ENCODE data around the gene ACAD9.
"Not testable (repeated sequence)": the region's sequence is repeated elsewhere in the genome, so short reads cannot be mapped to it uniquely, and the experiment has no call there.

The ACAD9 gene

DNA sequence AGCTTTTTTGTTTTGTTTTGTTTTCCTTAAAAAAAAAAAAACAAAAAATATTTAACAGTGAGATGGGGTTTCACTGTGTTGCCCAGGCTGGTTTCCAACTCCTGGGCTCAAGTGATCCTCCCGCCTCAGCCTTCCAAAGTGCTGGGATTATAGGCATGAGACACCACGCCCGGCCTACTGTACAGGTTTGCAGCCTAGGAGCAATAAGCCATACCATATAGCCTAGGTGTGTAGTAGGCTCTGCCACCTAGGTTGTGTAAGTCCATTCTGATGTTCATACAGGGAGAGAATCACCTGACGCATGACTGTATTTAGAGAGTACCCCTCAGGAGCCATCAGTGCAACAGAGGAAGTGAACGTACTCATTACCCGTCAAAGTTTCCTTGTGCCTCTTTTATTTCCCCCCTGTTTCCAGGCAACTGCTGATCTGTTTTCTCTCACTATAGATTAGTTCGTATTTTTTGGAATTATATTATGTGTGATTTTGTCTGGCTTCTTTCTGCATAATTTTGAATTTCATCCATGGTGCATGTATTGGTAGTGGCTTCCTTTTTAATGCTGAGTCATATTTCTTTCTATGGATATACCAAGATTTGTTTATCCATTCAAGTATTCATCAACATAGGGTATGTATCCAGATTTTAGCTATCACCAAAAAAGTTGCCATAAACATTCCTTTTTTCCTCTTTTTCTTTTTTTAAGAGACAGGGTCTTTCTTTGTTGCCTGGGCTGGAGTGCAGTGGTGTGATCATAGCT lies 9.9 kb downstream of the ACAD9 start:
- no peak for DNase-seq (ENCODE audit: low spot score)

DNA sequence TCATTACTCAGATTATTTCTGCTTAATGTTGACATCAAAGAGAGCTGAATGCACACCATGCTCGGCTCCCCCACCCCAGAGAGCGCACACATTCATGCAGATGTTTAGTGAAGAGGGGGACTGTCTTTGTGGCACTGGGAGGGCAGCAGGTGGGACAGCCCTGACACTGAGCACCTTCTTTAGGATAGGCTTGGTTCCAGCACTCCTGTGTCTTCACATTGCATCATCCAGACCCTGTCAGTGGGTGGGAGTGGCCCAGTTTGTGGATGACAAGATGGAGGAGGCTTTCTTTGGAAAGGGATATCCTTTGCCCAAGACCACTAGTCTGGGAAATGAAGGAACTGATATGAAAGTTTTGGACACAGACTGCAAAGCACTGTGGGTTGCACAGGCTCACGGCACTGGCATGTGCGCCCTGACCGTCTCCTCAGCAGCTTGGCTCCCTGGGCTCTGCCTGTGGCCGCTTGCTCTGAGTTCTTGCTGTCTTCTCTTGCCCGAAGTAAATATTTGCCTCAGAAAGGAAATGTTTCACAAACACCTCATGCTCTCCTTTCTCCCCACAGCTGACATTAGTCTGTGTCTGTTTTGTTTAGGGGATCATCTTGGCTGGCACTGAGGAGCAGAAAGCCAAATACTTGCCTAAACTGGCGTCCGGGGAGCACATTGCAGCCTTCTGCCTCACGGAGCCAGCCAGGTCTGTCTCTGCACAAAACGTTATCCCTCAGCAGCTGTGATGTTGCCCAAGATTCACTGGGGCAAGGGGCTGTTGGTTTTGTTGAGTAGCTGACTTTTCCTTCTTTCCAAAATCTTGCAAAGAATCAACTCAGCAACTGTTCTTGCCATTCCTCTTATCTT lies 16.6 kb downstream of the ACAD9 start:
- DNase-seq (ENCODE audit: low spot score): no peak

DNA sequence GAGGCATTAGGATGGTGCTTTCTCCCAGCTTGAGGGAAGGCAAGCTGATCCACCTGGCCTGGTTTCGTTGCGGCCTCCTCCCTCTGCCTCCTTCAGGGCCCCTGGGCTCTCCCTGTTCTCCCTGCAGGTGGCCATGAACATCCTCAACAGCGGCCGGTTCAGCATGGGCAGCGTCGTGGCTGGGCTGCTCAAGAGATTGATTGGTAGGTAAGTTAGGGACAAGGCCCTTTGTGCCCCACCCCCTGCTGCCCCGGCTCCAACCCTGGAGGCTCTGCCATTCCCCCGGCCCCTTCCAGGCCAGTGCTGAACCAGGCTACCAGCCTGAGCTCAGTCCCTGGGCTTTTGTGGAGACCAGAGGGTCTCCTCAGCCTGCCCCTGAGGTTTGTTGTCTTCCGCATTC lies 23.0 kb downstream of the ACAD9 start:
- no peak for DNase-seq (ENCODE audit: low spot score)

DNA sequence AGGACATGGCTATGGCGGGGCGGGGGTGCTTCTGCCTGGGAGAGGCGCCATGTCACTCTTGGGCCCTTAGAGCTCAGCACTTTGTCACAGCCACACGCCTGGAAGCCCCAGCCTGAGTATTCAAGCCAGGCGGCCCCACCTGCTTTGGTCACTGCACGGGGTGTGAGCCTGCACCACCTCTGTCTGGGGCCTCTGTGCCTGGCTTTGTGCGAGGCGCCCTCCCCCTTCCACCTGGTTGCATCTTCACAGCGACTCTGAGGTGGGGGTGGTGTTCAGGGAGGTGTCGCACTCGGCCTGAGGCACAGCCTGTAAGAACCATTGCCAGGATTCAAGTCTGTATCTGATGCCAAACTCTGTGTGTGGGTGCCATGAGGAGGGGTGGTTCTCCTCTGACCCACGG lies 24.1 kb downstream of the ACAD9 start:
- no peak for DNase-seq (ENCODE audit: low spot score)

DNA sequence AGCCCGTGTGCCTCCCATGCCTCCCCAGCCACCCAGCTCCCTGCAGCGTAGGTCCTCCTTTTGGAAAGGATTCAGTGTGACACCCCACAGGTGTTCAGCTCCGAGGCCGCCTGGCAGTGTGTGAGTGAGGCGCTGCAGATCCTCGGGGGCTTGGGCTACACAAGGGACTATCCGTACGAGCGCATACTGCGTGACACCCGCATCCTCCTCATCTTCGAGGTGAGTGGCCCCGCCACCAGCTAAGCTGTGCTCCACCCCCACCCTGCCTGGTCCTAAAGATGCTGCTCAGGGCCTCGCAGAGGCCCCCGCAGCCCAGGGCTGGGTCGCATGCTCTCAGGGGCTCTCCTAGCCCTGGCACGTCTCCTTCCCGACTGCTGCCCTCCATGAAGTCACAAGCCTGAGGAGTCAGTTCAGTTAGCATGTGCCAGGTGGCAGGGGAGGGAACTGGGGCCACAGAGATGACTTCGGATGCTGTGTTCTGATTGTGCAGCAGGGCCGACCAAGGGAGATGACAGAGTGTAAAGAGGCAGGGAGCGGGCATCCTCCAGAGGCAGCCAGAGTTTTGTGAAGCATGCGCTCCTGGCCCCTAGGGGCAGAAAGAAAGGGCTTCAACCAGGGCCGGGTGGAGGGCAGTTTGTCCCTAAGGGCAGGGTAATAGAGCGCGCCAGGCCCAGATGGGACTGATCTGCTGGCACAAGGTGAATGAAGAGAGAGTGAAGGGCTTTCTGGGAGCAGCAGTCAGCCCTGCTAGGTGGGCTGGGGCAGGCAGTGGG lies 26.8 kb downstream of the ACAD9 start:
- DNase-seq (ENCODE audit: low spot score): no peak

DNA sequence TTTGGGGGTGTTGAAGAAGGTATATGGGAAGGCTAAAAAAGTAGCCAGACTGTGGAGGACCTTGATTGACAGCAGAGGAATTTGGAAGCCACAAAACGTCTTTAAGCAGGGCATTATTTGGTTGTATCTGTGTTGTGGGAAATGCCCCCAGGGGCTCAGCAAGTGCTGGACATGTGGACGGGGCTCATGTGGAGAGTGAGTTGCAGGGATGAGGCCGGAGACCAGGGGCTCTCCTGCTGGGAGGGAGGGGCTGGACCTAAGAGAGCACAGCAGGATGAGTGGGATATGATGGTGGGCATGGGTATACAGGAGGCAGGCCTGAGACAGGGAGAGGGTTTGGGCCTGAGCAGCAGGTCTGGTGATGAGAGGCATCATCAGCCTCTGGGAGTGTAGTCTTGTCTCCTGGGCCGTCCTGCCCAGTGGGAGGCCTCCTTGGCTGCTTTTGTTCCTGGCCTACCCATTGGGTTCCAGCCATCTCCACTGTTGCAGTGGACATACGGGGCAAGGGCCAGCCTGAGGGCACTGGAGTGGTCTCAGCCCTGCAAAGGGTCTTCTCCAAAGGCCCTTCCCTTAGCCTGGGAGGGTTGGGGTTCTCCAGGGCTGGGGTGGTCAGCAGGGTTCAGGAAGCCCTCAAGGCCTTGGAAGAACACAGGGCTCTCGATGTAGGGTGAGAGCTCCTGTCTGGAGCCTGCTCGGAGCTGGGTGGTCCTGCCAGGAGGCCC lies 27.5 kb downstream of the ACAD9 start:
- no peak for DNase-seq (ENCODE audit: low spot score)

DNA sequence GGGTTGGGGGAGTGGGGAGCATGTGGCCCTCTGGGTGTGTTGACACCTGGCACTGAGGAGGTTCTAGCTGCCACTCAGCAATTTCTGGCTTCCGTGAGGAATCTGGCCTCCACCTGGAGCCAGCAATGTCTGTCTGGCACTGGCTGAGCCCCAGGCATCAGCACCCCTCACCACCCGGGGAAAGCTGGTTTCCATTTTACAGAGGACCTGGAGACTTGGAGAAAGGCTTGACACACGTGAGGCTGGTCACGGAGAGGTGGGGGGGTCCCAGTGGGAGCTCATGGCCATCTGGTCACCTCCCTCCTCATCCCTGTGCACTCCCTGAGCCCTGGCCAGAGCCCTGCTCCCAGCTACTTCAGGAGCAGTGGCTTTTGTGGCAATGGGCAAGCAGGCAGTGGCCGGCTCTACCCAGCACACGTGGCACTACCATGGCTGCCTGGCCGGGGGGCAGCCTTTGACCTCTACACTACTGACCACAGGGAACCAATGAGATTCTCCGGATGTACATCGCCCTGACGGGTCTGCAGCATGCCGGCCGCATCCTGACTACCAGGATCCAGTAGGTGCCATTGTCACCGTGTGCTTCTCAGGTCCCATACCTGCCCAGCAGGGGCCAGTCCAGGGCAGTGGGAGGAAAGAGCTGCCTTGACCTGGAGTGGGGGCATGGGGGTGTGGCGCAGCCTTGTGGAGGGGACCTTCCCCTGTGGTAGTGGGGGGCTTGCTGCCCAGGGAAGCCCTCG lies 28.5 kb downstream of the ACAD9 start:
- no peak for DNase-seq (ENCODE audit: low spot score)

DNA sequence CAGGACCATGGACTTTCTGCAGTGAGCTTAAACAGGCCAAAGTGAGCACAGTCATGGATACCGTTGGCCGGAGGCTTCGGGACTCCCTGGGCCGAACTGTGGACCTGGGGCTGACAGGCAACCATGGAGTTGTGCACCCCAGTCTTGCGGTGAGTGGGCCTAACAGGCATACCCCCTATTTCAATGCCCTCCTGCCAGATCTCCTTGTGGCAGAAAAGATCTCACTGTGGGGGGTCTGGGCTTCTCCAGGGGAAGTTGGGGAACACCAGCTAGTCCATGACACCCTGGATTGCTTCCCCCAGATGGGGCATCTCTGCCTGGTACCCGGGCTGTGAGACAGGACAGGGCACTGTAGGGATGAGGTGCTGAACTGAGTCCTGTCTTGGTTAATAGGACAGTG lies 29.5 kb downstream of the ACAD9 start:
- DNase-seq (ENCODE audit: low spot score): no peak

DNA sequence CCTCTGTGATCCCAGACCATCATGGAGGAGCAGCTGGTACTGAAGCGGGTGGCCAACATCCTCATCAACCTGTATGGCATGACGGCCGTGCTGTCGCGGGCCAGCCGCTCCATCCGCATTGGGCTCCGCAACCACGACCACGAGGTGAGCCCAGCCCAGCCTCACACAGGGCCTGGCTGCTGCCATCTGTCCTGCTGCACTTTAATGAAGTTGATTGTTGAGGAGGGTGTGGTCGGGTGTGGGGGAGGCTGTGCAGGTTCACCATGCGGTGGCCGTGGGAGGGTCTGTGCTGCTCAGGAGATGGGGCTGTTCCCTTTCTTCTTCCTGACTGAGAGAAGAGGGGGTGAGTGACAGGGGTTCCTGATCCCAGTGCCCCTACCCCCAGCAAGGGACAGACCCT lies 30.6 kb downstream of the ACAD9 start:
- no peak for DNase-seq (ENCODE audit: low spot score)

DNA sequence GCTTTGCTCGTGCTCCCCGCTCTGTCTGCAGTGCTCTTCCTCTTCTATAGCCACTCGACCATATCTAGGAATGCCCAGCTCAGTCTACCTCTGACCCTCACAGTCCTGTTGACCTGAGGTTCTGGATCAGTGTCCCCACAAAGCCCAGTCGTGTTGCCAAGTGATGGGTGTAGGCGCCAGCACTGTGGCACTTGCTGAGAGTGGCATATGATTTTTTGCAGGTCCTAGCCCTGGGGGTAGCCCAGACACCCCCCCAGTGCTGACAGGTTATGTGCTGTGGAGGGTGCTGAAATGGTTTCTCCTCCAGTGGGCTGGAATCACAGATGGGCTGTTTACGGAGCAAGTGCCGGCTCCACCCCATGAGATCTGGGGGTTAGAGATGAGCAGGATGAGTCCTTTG lies 32.5 kb downstream of the ACAD9 start:
- DNase-seq (ENCODE audit: low spot score): no peak

DNA sequence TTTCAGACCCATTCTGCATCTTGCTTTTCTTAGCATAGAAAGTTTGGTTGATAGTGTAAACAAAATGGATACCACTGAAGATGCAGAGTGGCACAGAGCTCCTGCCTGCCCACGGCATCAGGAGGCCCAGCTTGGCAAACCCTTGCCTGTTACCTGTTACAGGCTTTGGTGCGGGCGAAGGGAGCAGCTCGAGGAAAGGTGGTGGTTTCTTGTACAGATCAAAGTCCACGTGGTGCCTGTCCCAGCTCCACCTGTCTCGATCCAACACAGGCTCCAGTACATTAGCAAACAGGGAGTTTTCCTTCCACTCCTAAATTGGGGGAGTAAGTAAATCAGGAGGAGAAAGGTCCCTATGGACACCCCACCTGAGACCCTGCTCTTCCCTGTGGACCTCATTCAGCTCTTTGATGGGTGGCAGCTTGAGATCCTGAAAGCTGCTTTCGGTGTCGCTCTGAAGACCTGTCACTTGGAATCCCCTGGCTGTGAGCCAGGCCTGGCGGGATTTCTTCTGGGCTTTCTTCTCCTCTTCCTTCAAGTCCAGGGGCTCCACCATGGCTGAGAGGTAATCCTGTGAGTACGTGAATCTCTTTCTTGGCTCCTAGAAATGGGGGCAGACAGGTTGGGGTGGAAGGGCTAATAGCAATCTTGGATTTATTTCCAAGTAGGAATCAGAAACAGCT lies 35.7 kb downstream of the ACAD9 start:
- no peak for DNase-seq (ENCODE audit: low spot score)

DNA sequence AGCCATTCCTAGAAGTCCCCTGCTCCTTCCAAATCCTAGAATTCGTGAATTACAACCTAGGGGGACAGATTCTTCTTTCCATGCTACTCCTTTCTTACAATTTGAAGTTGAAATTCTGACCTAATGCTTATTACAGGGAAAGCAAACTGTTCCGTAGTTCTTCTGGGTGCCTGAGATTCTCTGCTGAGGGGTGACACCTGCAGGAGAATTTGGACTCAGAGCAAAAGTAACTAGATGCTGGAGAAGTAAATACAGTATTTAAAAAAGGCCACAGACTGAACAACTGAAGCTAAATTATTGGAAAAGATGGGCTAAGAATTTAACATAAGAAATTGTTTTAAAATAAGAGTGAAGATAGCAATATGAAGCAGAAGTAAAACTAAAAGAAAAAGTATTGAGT lies 37.9 kb downstream of the ACAD9 start:
- DNase-seq (ENCODE audit: low spot score): no peak

DNA sequence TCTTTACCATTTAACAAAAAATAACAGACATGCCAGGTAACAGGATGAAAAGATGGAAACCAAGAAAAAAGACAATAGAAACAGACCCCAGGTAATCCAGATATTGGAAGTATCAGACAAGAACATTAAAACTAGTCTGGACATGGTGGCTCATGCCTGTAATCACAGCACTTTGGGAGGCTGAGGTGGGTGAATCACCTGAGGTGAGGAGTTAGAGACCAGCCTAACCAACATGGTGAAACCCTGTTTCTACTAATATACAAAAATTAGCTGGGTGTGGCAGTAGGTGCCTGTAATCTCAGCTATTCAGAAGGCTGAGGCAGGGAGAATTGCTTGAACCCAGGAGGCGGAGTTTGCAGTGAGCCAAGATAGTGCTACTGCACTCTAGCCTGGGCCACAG lies 40.6 kb downstream of the ACAD9 start:
- no peak for DNase-seq (ENCODE audit: low spot score)

DNA sequence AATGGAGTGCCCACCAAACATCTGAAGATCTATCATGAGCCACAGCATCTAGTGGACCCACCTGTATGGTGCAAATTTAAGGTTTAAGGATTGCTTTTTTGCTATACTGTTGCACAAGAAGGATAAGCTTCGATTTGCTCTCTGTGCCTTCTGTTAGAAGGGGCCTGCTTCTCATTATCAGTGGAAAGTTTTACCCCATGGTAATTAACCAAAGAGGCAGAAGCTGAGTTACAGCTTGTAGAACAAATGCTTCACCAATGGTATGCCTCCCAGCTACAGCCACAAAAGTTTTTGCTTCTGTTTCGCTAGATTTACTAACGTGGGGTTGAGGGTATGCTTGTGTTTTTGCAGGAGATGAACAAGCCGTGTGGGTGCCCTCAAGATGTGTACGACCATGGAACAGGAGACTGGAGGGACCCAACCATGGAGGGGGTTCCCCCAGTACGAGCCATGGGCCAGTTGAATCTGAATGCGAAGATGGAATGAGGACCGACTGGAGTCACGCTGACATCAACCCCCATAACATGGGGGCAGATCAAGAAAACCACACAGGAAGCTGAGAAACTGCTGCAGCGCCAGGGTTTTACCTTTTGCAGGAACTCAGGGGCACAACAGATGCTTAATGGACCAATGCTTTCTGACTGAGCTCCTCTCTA lies 43.5 kb downstream of the ACAD9 start:
- no peak for DNase-seq (ENCODE audit: low spot score)

DNA sequence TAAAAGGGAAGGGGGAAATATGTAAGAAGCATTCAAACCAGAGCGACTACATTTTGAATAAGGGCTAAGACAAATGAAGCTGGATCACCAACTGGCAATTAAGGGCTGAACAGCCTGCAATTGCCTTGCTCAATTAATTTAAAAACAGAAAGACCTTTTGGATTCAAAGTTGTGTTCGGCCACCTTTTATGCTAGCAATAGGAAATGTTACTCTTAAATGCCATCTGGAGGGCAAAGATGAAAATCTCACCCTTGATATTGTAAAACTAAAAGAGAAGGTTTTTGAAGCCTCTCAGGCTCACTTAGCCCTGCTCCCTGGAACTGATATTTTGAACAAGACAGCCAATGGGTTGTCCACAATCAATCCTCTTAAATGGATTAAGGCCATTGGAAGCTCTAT lies 44.2 kb downstream of the ACAD9 start:
- DNase-seq (ENCODE audit: low spot score): no peak

DNA sequence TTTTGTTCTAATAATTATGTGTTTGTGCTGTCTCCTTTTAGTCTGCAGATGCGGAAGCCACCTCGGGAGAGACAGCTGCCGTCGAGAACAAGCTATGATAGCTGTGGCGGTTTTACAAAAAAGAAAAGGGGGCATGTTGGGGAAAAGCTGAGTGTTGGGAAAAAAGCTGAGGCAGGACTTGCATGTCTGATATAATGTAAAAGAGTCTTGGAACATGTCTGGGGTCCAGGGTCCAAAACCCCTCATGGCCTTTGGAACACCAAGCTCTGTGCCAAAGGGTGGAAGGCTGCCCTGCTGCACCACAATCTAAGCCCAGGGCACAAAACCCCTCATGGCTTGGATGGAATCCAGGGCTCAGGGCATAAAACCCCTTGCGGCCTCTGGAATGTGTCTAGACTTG lies 44.6 kb downstream of the ACAD9 start:
- DNase-seq (ENCODE audit: low spot score): not testable (repeated sequence)

DNA sequence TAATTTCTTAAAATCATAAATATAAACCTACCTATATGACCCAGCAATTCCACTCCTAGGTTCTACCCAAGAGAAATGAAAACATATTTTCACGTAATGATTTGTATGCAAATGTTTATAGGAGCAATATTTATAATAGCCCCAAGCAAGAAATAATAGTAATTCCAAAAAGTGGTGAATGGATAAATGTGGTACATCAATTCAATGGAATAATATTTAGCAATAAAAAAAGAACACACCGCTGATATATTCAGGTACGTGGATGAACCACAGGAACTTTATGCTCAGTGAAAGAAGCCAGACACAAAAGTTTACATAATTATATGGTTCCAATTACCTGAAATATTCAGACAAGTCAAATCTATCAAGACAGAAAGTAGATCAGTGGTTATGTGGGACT lies 49.9 kb downstream of the ACAD9 start:
- no peak for DNase-seq (ENCODE audit: low spot score)

DNA sequence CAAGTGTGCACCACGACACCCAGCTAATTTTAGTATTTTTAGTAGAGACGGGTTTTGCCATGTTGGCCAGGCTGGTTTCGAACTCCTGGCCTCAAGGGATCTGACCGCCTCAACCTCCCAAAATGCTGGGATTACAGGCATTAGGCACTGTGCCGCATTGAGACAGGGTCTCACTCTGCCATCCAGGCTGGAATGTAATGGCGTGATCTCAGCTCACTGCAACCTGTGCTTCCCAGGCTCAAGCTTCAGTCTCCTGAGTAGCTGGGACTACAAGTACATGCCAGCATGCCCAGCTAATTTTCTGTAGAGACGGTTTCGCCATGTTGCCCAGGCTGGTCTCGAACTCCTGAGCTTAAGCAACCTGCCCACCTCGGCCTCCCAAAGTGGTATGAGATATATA lies 51.6 kb downstream of the ACAD9 start:
- DNase-seq (ENCODE audit: low spot score): no peak

DNA sequence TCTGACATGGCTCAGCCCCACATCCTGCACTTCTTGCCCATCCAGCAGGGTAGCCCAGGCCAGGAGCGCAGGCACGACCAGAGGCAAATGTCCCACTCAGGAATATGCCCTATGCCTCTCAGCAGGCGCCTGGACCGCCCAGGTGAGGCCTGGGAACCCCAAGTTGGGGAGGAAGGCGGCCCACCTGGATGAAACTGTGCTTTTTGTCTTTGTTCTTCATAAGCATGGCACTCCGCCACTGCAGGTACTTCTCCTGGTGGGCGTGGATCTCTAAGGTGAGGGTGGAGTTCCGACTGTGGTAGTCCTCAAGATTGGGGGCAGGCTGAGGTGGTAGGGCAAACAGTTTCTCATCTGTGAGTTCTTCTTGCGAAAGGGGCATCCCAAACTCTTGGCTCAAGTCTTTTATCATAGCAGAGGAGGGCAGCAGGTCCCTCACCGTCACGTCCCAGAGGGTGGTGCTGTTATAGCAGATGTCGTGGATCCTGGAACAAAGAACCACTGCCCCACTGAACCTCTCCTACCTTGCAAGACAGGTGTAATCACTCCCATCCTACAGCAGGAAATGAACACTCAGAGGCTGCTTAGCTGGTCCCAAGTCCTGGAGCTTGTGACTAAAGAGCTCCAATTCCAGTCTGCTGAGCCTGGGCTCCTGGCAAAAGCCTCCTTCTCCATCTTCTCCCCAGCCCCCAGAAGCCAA lies 53.2 kb downstream of the ACAD9 start:
- DNase-seq (ENCODE audit: low spot score): no peak

Data from SK-N-DZ (cell line).